ENCODE data around the gene UBTF.
A peak's percentile ranks its signal among the peaks of the same experiment; 100 is the strongest.

UBTF gene

GRCh38 chr17:44210342-44211192 lies 8.9 kb downstream of the UBTF start:
- Histone ChIP-seq H3K9me2 (replicated peaks; ENCODE audit: control insufficient read depth, low read length) (no peaks in the 10 kb centered on the region), H3K27ac (ENCODE audit: low read depth, low read length) (peak overlapping the region; percentile 75), H3F3A (ENCODE audit: control insufficient read depth, insufficient read depth) (peaks cover 31% of the 10 kb centered on the region), H3K4me1 (ENCODE audit: control insufficient read depth, low read length) (peaks cover 58% of the 10 kb centered on the region), H3K79me2 (ENCODE audit: control insufficient read depth, low read length) (peaks cover 24% of the 10 kb centered on the region), H3K4me3 (ENCODE audit: low read length) (peak overlapping the region; percentile 67), H3K36me3 (ENCODE audit: control insufficient read depth, low read length) (peaks cover 90% of the 10 kb centered on the region), H3K4me2 (ENCODE audit: low read length) (peak overlapping the region; percentile 75), H3K27me3 (ENCODE audit: control insufficient read depth, low read length) (no peaks in the 10 kb centered on the region), H4K20me1 (ENCODE audit: control insufficient read depth, insufficient read depth, low read depth, low read length) (no peaks in the 10 kb centered on the region), H3K9me3 (ENCODE audit: control insufficient read depth, insufficient read depth, low read length) (no peaks in the 10 kb centered on the region)
- TF ChIP-seq EZH2phosphoT487 (IDR thresholded peaks at IDR 0.05; ENCODE audit: borderline replicate concordance, low read length) (no peak), CTCF (IDR thresholded peaks at IDR 0.05; ENCODE audit: low read depth, low read length, poor library complexity, severe bottlenecking) (peak; percentile 96)

- Histone ChIP-seq H3K27me3 (ENCODE audit: control insufficient read depth, low read length) (no peaks in the 10 kb centered on the region), H3K4me2 (ENCODE audit: low read length) (peak overlapping the region; percentile 75), H3F3A (ENCODE audit: control insufficient read depth, insufficient read depth) (peaks cover 32% of the 10 kb centered on the region), H3K79me2 (ENCODE audit: control insufficient read depth, low read length) (peaks cover 17% of the 10 kb centered on the region), H3K4me1 (ENCODE audit: control insufficient read depth, low read length) (peaks cover 51% of the 10 kb centered on the region), H3K9me3 (ENCODE audit: control insufficient read depth, insufficient read depth, low read length) (no peaks in the 10 kb centered on the region), H3K36me3 (ENCODE audit: control insufficient read depth, low read length) (peaks cover 83% of the 10 kb centered on the region), H4K20me1 (ENCODE audit: control insufficient read depth, insufficient read depth, low read depth, low read length) (no peaks in the 10 kb centered on the region), H3K27ac (ENCODE audit: low read depth, low read length) (peak overlapping the region; percentile 75), H3K4me3 (ENCODE audit: low read length) (peak overlapping the region; percentile 62), H3K9me2 (replicated peaks; ENCODE audit: control insufficient read depth, low read length) (no peaks in the 10 kb centered on the region)
- TF ChIP-seq CTCF (IDR thresholded peaks at IDR 0.05; ENCODE audit: low read depth, low read length, poor library complexity, severe bottlenecking) (no peak), EZH2phosphoT487 (IDR thresholded peaks at IDR 0.05; ENCODE audit: borderline replicate concordance, low read length) (no peak)
These were observed 9.6 kb downstream of the UBTF start for GRCh38 chr17:44209786-44210341.

GRCh38 chr17:44207743-44208142 lies 11.7 kb downstream of the UBTF start:
- H3F3A ChIP-seq (ENCODE audit: control insufficient read depth, insufficient read depth) = peaks cover 46% of the 10 kb centered on the region
- no peak overlapping the region for H3K27ac ChIP-seq (ENCODE audit: low read depth, low read length)
- no peaks in the 10 kb centered on the region for H3K9me3 ChIP-seq (ENCODE audit: control insufficient read depth, insufficient read depth, low read length)
- H3K27me3 ChIP-seq (ENCODE audit: control insufficient read depth, low read length) = no peaks in the 10 kb centered on the region
- no peak overlapping the region for H3K4me2 ChIP-seq (ENCODE audit: low read length)
- TF ChIP-seq EZH2phosphoT487 (IDR thresholded peaks at IDR 0.05; ENCODE audit: borderline replicate concordance, low read length) (no peak), CTCF (IDR thresholded peaks at IDR 0.05; ENCODE audit: low read depth, low read length, poor library complexity, severe bottlenecking) (no peak)
- peaks cover 62% of the 10 kb centered on the region for H3K36me3 ChIP-seq (ENCODE audit: control insufficient read depth, low read length)
- peaks cover 49% of the 10 kb centered on the region for H3K4me1 ChIP-seq (ENCODE audit: control insufficient read depth, low read length)
- no peaks in the 10 kb centered on the region for H3K9me2 ChIP-seq (replicated peaks; ENCODE audit: control insufficient read depth, low read length)
- no peaks in the 10 kb centered on the region for H4K20me1 ChIP-seq (ENCODE audit: control insufficient read depth, insufficient read depth, low read depth, low read length)
- no peak overlapping the region for H3K4me3 ChIP-seq (ENCODE audit: low read length)
- H3K79me2 ChIP-seq (ENCODE audit: control insufficient read depth, low read length) = peaks cover 11% of the 10 kb centered on the region
